ENCODE results near the gene WNT9B.

Gene WNT9B

GRCh38 chr17:46827274-46827673 is 24.1 kb upstream of the WNT9B start:
- H3K27ac ChIP-seq, result no peak overlapping the region
- H3K36me3 ChIP-seq, result no peaks in the 10 kb centered on the region
- no peaks in the 10 kb centered on the region for H3K27me3 ChIP-seq (ENCODE audit: insufficient read depth, low read depth, severe bottlenecking)
- DNase-seq, result no peak
- no peaks in the 10 kb centered on the region for H3K9me3 ChIP-seq (ENCODE audit: severe bottlenecking)
- TF ChIP-seq CTCF (IDR thresholded peaks at IDR 0.05; ENCODE audit: low read depth, low read length), result no peak
- no peak overlapping the region for H3K4me3 ChIP-seq (ENCODE audit: low read depth, low read length)

GRCh38 chr17:46831573-46832330 is 19.6 kb upstream of the WNT9B start:
- Histone ChIP-seq H3K27ac (no peak overlapping the region), H3K36me3 (no peaks in the 10 kb centered on the region), H3K27me3 (ENCODE audit: insufficient read depth, low read depth, severe bottlenecking) (no peaks in the 10 kb centered on the region), H3K4me3 (ENCODE audit: low read depth, low read length) (no peak overlapping the region), H3K9me3 (ENCODE audit: severe bottlenecking) (no peaks in the 10 kb centered on the region)
- no peak for DNase-seq
- no peak for TF ChIP-seq CTCF (IDR thresholded peaks at IDR 0.05; ENCODE audit: low read depth, low read length)

GRCh38 chr17:46832331-46832821 is 19.0 kb upstream of the WNT9B start:
- H3K4me3 ChIP-seq (ENCODE audit: low read depth, low read length), result no peak overlapping the region
- H3K27me3 ChIP-seq (ENCODE audit: insufficient read depth, low read depth, severe bottlenecking), result no peaks in the 10 kb centered on the region
- TF ChIP-seq CTCF (IDR thresholded peaks at IDR 0.05; ENCODE audit: low read depth, low read length), result no peak
- no peak overlapping the region for H3K27ac ChIP-seq
- no peaks in the 10 kb centered on the region for H3K9me3 ChIP-seq (ENCODE audit: severe bottlenecking)
- no peak for DNase-seq
- no peaks in the 10 kb centered on the region for H3K36me3 ChIP-seq

- DNase-seq, result no peak
- H3K27ac ChIP-seq, result no peak overlapping the region
- no peaks in the 10 kb centered on the region for H3K27me3 ChIP-seq (ENCODE audit: insufficient read depth, low read depth, severe bottlenecking)
- no peak overlapping the region for H3K4me3 ChIP-seq (ENCODE audit: low read depth, low read length)
- no peak for TF ChIP-seq CTCF (IDR thresholded peaks at IDR 0.05; ENCODE audit: low read depth, low read length)
- H3K9me3 ChIP-seq (ENCODE audit: severe bottlenecking), result no peaks in the 10 kb centered on the region
- no peaks in the 10 kb centered on the region for H3K36me3 ChIP-seq
These were observed 18.2 kb upstream of the WNT9B start for GRCh38 chr17:46832945-46833839.

- no peaks in the 10 kb centered on the region for H3K36me3 ChIP-seq
- H3K27me3 ChIP-seq (ENCODE audit: insufficient read depth, low read depth, severe bottlenecking), result no peaks in the 10 kb centered on the region
- no peak overlapping the region for H3K4me3 ChIP-seq (ENCODE audit: low read depth, low read length)
- no peak for TF ChIP-seq CTCF (IDR thresholded peaks at IDR 0.05; ENCODE audit: low read depth, low read length)
- no peak for DNase-seq
- H3K9me3 ChIP-seq (ENCODE audit: severe bottlenecking), result no peaks in the 10 kb centered on the region
- no peak overlapping the region for H3K27ac ChIP-seq
These were observed 17.6 kb upstream of the WNT9B start for GRCh38 chr17:46833840-46834208.

Data from WERI-Rb-1 (cell line).